ENCODE measurements around the gene ZHX3. TPM values are rescaled to one million over a fixed set of nuclear protein-coding genes. Genes with fewer than 3 reads are reported as not detected.

The ZHX3 gene
- total and polyA plus RNA-seq, 7 experiments from 2014 or later: 6.6 to 12.8 (median 8.1) TPM

Small RNA genes lying within 50 kb of the gene (microRNA-seq; reads per million reads assigned to microRNA genes)
- gene MIR6871 (ENCODE audit: borderline microRNAs expressed): not detected

Other genes starting within 250 kb of the ZHX3 start
- 100 to 1,000 TPM; 343 to 559 (median 418) TPM for gene PLCG1, start 180.2 kb downstream of the ZHX3 start, total RNA-seq
- 100 to 1,000 TPM in 1 of 2 donors, 10 to 100 TPM in 1; 36.9 to 105 TPM for gene PLCG1, start 180.2 kb downstream of the ZHX3 start, polyA plus RNA-seq
- gene LPIN3, start 23.1 kb upstream of the ZHX3 start, total RNA-seq: 1 to 10 TPM in 2 of 5 experiments, under 1 TPM in 3; 0.37 to 3.0 (median 0.84) TPM
- under 1 TPM in 1 of 2 donors, not detected in 1; 0.10 TPM for gene LPIN3, start 23.1 kb upstream of the ZHX3 start, polyA plus RNA-seq
- under 1 TPM in 1 of 5 experiments, not detected in 4; 0.19 TPM for gene EMILIN3, start 49.1 kb upstream of the ZHX3 start, total RNA-seq
- gene EMILIN3, start 49.1 kb upstream of the ZHX3 start, polyA plus RNA-seq: not detected